ENCODE data around the gene PAM.
A peak's percentile ranks its signal among the peaks of the same experiment; 100 is the strongest.
"Not testable (repeated sequence)": the region's sequence is repeated elsewhere in the genome, so short reads cannot be mapped to it uniquely, and the experiment has no call there.

The PAM gene

DNA sequence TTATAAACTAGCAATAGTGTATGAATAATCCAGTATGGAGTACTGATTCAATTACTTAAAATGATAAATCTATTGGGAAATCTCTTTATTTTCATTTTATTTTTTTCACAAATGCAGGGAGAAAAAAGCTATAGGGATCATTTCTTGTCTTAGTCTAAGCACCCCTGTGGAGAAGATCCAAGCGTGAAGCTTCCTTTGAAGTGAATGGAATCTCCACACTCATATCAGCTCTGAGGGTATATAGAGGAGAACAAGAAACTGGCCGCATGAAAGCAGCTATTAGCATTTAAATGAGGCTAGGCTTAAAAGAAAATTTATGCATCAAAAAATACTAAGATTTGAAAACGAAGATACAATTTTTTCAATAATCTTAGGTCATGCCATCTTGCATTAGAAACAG, 12.9 kb upstream of the PAM start:
- H3K27me3 Mint-ChIP-seq = peaks cover 2% of the 10 kb centered on the region
- H3K9me3 Mint-ChIP-seq = no peaks in the 10 kb centered on the region
- H3K36me3 Mint-ChIP-seq = no peaks in the 10 kb centered on the region
- H3K4me1 Mint-ChIP-seq = peaks cover 4% of the 10 kb centered on the region
- no peak overlapping the region for H3K27ac Mint-ChIP-seq
- no peak overlapping the region for H3K4me3 Mint-ChIP-seq

DNA sequence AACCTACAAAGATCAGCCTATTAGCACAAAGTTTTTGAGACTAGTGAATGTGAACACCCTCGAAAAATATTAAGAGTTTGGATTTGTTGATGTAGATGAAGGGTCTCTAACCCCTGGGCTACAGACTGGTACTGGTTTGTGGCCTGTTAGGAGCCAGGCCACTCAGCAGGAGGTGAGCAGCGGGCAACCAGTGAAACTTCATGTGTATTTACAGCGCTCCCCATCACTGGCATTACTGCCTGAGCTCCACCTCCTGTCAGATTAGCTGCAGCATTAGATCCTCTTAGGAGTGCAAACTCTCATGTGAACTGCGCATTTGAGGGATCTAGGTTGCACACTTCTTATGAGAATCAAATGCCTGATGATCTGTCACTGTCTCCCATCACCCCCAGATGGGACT, 11.2 kb upstream of the PAM start:
- Mint-ChIP-seq H3K27me3 (no peaks in the 10 kb centered on the region), H3K36me3 (no peaks in the 10 kb centered on the region), H3K27ac (no peak overlapping the region), H3K4me1 (peaks cover 17% of the 10 kb centered on the region), H3K4me3 (no peak overlapping the region), H3K9me3 (no peaks in the 10 kb centered on the region)

DNA sequence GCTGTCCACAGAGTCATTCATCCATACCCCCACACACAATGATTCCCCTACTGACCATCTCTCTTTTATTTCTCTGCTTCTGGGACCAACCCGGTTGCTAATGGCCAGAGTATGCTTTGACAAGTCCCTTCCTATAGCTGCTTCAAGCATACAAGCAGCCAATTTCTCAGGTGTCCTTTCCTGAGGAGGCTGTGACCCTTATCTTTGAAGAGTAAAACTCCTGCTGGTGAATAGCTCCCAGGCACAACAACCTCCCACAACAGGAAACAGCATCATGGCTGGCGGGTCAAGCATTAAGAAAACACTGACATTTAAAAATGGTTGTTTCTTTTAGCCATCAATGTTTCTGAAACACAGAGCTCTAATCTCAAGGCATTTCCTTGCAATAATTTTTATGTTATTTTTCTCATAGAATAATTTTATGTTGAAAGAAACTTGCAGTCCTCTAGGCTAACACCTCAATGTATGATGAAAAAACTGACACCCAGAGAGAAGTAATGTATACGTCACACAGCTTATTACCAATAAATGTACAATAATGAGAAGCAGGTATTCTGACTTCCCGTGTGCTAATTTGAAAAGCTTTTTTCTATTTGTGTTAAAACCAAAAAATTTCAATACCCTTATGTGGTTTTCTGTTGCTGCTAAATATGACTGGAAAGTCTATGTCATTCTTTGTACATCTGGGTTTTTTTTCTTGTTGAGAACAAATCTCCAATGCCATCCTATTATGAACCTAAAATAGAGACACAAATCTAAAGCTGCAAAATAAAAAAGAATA, 7.5 kb upstream of the PAM start:
- Mint-ChIP-seq H3K4me1 (peaks cover 17% of the 10 kb centered on the region), H3K27me3 (no peaks in the 10 kb centered on the region), H3K4me3 (no peak overlapping the region), H3K27ac (no peak overlapping the region), H3K9me3 (no peaks in the 10 kb centered on the region), H3K36me3 (no peaks in the 10 kb centered on the region)

DNA sequence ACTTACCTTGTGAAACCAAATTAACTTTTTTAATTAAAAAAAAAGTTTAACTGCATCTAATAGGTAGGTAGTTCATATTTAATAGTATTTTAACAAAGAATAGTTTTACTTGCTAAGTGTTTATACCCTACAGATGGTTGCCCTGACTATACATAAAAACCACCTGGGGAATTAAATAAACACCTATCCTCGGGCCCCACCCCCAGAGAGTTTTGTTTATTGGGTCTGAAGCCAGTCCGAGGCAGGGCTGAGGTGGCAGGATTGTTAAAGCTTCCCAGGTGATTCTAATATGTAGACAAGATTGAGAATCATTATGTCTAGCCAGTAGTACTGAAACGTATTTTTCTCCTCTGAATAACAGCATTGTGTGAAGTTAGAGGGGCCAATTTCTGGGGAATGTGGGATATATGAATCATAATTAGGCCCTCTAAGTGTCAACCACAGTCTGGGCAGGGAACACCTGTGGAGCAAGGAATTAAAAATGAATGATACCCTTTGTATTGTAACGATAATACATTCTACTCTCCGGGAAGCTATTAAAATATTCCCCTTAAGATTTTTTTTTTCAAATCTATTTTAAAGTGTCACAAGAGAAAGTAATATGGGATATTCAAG, 5.6 kb upstream of the PAM start:
- H3K27ac Mint-ChIP-seq = no peak overlapping the region
- H3K4me3 Mint-ChIP-seq = no peak overlapping the region
- H3K27me3 Mint-ChIP-seq = no peaks in the 10 kb centered on the region
- H3K36me3 Mint-ChIP-seq = no peaks in the 10 kb centered on the region
- H3K9me3 Mint-ChIP-seq = no peaks in the 10 kb centered on the region
- peaks cover 33% of the 10 kb centered on the region for H3K4me1 Mint-ChIP-seq

DNA sequence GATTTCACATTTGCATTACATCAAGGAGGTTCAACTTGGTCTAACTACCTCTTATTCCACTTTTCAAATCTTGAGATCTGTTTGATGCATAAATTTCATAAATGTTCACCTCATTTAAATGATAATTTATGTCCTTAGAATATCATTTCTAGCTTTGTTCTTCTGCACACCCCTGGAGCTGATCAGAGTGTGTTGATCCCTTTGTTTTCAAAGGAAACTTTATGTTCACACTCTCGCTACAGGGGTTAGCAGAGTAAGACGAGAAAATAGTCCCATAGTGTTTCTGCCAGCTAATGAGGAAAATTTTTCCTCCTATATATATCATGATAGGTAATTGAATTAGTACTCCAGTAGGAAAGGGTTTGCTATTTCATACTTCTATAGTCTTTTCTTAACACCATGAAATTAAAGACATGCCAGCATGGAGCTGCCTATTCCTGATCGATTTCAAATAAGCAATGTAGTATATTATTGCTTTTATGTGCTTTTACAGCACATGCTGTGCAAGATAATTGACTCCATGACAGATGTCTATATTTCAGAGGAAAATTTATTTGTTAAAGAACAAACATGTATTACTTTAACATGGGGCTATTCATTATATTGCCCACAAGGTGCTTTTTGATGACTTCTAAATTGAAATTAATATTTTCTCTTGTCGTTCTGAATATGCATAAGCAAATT, 4.8 kb upstream of the PAM start:
- Mint-ChIP-seq H3K4me1 (peaks cover 36% of the 10 kb centered on the region), H3K27ac (no peak overlapping the region), H3K27me3 (no peaks in the 10 kb centered on the region), H3K9me3 (no peaks in the 10 kb centered on the region), H3K36me3 (no peaks in the 10 kb centered on the region), H3K4me3 (no peak overlapping the region)

DNA sequence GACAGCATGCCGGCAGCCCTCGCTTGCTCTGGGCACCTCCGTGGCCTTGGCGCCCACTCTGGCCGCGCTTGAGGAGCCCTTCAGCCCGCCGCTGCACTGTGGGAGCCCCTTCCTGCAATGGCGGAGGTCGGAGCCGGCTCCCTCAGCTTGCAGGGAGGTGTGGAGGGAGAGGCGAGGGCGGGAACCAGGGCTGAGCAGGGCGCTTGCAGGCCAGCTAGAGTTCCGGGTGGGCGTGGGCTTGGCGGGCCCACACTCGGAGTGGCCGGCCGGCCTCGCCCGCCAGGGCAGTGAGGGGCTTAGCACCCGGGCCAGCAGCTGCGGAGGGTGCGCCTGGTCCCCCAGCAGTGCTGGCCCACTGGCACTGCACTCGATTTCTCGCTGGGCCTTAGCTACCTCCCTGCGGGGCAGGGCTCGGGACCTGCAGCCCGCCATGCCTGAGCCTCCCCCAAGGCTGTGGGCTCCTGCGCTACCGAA, 3.2 kb upstream of the PAM start:
- H3K9me3 Mint-ChIP-seq, H3K36me3 Mint-ChIP-seq, H3K27me3 Mint-ChIP-seq, H3K27ac Mint-ChIP-seq, H3K4me3 Mint-ChIP-seq: not testable (repeated sequence)
- peaks cover 43% of the 10 kb centered on the region for H3K4me1 Mint-ChIP-seq

DNA sequence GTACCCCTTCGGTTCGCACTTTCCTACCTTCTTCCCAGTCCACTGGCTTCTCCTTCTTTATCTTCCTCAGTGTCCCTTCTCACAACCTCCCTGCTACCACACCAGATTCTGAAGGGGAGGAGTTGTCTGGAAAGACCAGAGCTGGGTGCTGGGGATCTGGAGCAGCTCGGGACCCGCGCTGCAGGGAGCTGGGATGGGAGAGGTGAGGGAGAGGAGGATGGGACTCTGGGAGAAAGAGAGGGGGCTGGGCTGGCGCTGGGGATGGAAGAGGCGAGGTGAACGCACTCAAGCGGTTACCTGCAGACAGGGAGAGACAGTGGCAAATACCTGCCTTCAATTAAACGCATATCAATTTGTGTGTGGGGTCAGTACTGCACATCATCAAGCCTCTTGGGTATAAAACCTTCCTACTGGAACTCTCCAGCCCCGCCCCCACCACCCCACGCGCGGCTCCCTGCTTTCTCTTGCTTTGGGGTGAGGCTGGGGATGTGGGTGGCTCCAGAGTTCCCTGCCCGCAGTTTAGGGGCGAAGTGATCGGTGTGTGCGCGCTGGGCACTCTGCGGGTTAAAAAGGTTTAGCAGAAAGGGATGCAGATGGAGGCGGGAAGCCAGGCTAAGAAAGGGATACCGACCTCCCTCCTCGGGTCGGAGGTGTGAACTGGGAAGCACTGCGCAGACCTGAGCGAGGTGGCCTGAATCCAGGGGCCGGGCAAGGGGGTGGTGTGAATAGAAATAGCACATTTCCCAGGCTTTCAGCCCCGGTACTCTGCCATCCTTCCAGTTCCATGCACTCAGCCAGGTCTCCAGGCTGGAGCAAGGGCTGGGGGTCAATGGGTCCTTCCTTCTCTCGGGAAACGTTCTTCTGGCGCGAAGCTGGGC, 977 bp upstream of the PAM start:
- Mint-ChIP-seq H3K27ac (peak overlapping the region; percentile 92), H3K4me3 (peak overlapping the region; percentile 88), H3K9me3 (no peaks in the 10 kb centered on the region), H3K27me3 (no peaks in the 10 kb centered on the region), H3K4me1 (peaks cover 44% of the 10 kb centered on the region), H3K36me3 (peaks cover 4% of the 10 kb centered on the region)

DNA sequence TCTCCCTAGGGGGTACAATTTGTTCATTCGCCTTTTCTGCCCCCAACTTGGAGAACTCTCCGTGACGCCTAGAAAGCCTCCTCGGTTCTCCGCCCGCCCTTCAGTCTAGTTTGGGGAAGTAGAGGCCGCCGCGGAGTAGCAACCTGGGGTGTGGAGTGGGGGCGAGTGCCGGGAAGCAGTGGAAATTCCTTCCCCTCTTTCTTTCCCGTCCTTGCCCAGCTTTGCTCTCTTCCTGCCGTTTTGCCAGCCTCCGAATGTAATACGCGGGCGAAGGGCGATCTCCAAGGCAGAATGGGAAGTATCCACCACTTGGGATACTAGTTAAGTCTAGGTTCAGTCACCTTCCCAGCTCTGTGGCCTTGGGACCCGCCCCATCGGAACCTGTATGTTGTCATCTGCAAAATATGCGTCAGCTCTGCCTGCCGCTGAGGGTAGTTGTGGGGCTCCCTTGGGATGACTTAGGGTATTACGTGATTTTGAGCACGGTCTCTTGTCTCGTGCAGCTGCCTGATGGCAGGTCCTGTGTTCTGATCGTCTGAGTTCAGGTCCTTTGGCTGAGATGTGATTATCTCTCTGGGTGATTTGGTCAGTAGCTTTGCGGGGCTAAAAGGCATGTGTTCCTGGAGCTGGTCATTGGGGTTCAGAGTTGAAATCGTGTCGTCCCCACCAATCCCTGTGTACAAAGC, 724 bp downstream of the PAM start:
- H3K4me1 Mint-ChIP-seq = peaks cover 61% of the 10 kb centered on the region
- H3K27me3 Mint-ChIP-seq = no peaks in the 10 kb centered on the region
- H3K9me3 Mint-ChIP-seq = no peaks in the 10 kb centered on the region
- peak overlapping the region; percentile 99 for H3K4me3 Mint-ChIP-seq
- peaks cover 4% of the 10 kb centered on the region for H3K36me3 Mint-ChIP-seq
- peak overlapping the region; percentile 99 for H3K27ac Mint-ChIP-seq

DNA sequence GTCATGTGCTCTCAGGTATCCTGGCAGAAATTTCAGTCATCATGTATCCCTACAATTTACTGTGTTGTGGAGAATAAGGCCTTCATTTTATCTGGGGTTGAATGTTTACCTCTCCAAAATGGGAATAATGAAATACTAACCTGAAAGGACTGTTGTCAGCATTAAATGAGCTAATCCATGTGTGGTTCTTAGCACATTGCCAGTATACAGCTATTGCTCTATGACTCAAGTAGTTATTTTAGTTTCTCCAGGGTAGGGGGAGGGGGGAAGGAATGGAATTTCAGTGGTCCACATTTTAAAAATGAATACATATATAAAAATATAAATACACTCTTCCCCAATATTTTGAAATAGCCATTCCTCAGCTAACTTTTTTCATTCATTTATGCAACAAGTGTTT, 3.5 kb downstream of the PAM start:
- peaks cover 79% of the 10 kb centered on the region for H3K4me1 Mint-ChIP-seq
- H3K4me3 Mint-ChIP-seq = peak overlapping the region; percentile 47
- peak overlapping the region; percentile 56 for H3K27ac Mint-ChIP-seq

DNA sequence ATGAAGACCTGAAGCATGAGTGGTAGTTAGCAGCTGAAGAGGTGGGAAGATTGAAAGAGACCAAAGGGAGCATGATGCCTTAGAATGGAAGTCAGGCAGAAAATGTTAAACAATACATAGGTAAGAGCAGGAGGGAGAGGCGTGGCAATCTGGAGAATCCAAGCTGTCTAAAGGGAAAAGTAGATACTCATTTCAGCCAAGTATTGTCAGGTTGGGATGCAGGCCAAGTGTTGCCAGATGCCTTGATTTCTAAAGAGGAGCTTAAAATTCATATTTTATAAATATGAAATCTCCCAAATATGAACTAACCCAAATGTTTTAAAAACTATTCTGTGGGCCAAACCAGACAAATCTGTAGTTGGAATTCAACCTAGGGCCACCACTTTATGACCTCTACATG, 4.2 kb downstream of the PAM start:
- Mint-ChIP-seq H3K27me3 (no peaks in the 10 kb centered on the region), H3K36me3 (peaks cover 9% of the 10 kb centered on the region), H3K27ac (peak overlapping the region; percentile 68), H3K4me3 (peak overlapping the region; percentile 57), H3K4me1 (peaks cover 78% of the 10 kb centered on the region), H3K9me3 (peaks cover 7% of the 10 kb centered on the region)

More for the DNA sequence above, 3.5 kb downstream of the PAM start:
- Mint-ChIP-seq H3K36me3 (peaks cover 6% of the 10 kb centered on the region), H3K27me3 (no peaks in the 10 kb centered on the region), H3K9me3 (peaks cover 4% of the 10 kb centered on the region)

DNA sequence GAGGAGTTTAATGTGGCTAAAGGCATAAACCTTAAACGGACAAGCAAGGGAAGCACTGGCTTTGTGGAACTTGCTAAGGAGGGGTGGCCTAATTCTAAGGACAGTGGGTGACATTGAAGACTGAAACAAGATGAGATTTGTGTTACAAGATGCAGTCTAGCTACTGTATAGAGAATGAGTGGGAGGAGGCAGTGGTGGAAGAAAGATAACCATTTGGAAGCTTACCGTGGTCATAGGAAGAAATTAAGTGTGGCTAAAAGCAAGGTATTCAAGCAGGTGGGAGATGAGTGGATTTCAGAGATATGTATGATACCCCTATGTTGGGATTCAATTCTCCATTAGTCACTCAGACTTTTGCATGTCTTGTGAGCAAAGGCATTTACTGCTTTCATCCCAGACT, 4.6 kb downstream of the PAM start:
- Mint-ChIP-seq H3K9me3 (peaks cover 7% of the 10 kb centered on the region), H3K4me3 (peak overlapping the region; percentile 31), H3K4me1 (peaks cover 78% of the 10 kb centered on the region), H3K27me3 (no peaks in the 10 kb centered on the region), H3K27ac (peak overlapping the region; percentile 36), H3K36me3 (peaks cover 9% of the 10 kb centered on the region)

DNA sequence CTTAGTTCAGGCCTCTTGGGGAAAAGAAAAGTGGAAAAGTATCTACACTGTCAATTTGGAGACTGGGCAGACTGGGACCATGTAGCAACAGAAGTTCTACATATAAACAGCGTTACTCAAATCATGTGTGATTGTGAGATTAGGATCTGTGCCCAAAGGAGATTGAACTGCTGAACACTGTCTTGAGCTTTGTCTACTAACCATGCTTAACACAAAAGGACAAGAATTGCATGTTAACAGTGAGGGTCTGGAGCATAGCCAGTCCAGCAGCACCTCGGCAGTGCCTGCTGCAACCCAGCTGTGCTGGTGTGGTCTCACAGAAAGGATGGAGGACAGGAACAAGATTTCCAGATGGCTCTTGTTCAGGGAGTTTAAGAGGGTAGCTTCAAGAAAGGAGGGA, 5.7 kb downstream of the PAM start:
- Mint-ChIP-seq H3K27me3 (no peaks in the 10 kb centered on the region), H3K27ac (peak overlapping the region; percentile 89), H3K4me3 (peak overlapping the region; percentile 62), H3K4me1 (peaks cover 86% of the 10 kb centered on the region), H3K36me3 (peaks cover 13% of the 10 kb centered on the region), H3K9me3 (peaks cover 7% of the 10 kb centered on the region)

DNA sequence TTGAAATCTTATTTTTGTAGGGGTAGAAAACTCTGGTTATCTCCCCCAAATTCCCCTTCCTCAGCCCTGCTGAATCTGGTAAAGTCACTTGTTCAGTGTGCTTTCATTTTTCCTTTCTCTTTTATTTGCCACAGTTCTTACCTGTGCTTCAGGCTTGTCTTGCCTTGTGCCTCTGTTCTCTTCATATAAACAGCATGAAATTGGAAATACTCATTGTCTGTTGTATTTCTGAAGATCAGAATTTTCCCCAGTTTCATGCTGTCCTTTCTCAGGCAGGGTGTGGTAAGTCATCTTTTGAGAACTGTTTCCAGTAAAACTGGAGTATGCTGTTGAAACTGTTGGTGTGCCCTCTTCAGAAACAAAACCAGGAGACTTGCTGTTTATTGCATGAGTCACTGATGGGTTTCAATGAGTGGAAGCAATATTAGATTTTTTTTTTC, 7.0 kb downstream of the PAM start:
- Mint-ChIP-seq H3K27ac (peak overlapping the region; percentile 97), H3K27me3 (no peaks in the 10 kb centered on the region), H3K9me3 (peaks cover 7% of the 10 kb centered on the region), H3K4me3 (peak overlapping the region; percentile 88), H3K36me3 (peaks cover 10% of the 10 kb centered on the region), H3K4me1 (peaks cover 88% of the 10 kb centered on the region)

DNA sequence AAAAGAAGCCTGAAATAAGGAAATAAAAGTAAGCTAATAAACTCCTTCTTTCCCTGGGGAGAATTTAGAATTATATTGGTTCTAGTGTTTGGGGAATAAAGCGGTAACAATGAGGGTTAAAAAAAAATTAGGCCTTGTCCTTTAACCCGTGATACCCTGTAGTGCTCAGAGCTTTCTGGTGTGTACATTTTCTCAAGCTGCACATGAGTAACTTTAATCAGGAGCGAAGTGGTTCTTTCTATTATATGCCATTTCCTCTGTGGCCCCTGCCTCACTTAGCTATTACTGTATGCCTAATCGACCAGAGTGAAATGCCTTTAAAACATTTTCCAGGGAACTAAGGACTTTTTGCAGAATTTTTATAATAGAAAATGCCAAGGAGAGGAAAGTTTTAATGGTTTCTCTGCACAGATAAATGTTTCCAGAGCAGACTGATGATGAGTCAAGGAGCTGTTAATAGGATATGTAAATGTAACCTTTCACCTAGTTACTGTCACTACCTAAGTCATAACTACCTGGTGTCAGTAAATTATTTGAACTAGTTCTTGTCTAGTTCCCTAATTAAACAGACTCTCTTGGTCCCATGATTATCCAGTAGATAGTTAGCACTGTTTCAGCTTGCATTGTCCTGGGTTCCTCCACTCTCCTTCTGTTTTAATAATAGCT, 7.6 kb downstream of the PAM start:
- H3K36me3 Mint-ChIP-seq = peaks cover 10% of the 10 kb centered on the region
- H3K27me3 Mint-ChIP-seq = no peaks in the 10 kb centered on the region
- peaks cover 7% of the 10 kb centered on the region for H3K9me3 Mint-ChIP-seq
- peak overlapping the region; percentile 88 for H3K4me3 Mint-ChIP-seq
- H3K27ac Mint-ChIP-seq = peak overlapping the region; percentile 97
- peaks cover 90% of the 10 kb centered on the region for H3K4me1 Mint-ChIP-seq
